HepG2 (cell line): Measurements from ENCODE around the gene ADCYAP1R1. TPM values are rescaled to one million over a fixed set of nuclear protein-coding genes. Genes with fewer than 3 reads are reported as not detected.

ENCODE experiments used
- ATAC-seq: fragments of 200-7000 bp; cut with Tn5 transposase; 3 replicates; pipeline ENCODE4 v1.9.1; 2020; ENCODE audit warnings: mild to moderate bottlenecking, moderate library complexity
- BruUV-seq: library from RNA; stranded (reverse); fragments of 400-500 nt; replicated peaks from 2 replicates; lab custom pipeline; 2021; lab: Mats Ljungman, UMichigan
- CTCF ChIA-PET: fragments of 300-600 bp; formaldehyde crosslinking; extraction: SDS; loops from one replicate; lab custom pipeline; 2021; ENCODE audit warnings: low total read pairs, inconsistent platforms, low intra/inter-chr PET ratio; lab: Yijun Ruan, JAX
- POLR2A ChIA-PET: fragments of 350-600 bp; sonication (Branson Sonifier 250); formaldehyde crosslinking; loops from one replicate; lab custom pipeline; 2020; ENCODE audit warnings: antibody characterized with exemption, inconsistent platforms; lab: Yijun Ruan, JAX
- DNase-seq: peaks from one replicate; pipeline ENCODE4 v3.0.0-alpha.2; 2015; ENCODE audit warnings: low spot score
- FAIRE-seq: peaks from 3 replicates; lab custom pipeline; 2011; peaks lifted over from hg19 to GRCh38; lab: Jason Lieb, UNC
- H2AFZ ChIP-seq: one replicate; pipeline ENCODE4 v1.6.1; 2011; ENCODE audit warnings: low read length, inconsistent platforms
- H3K27ac ChIP-seq: fragments of 300-600 bp; 3 replicates; pipeline ENCODE4 v1.8.0; 2011; ENCODE audit warnings: mixed run types, mild to moderate bottlenecking, mixed read lengths, low read length, inconsistent platforms; ENCODE audit not compliant: insufficient read depth; ENCODE audit errors: extremely low read length
- H3K27me3 ChIP-seq, 2 experiments: fragments of 200-600 bp in 1 of 2; 2 replicates in 1 of 2; 3 replicates in 1 of 2; pipeline versions ENCODE4 v1.6.0 to v1.8.0; 2011; ENCODE audit warnings: low read length in 2 of 2, mild to moderate bottlenecking in 2 of 2, moderate library complexity in 2 of 2, inconsistent platforms in 1 of 2; ENCODE audit not compliant: insufficient read depth in 2 of 2, control insufficient read depth in 1 of 2
- H3K36me3 ChIP-seq, 2 experiments: fragments of 200-600 bp in 1 of 2; replicated peaks in 1 of 2; 2 replicates in 1 of 2; 3 replicates in 1 of 2; pipeline versions ENCODE4 v1.5.1 to v1.8.0; 2011; ENCODE audit warnings: low read length in 2 of 2, inconsistent platforms in 1 of 2; ENCODE audit not compliant: insufficient read depth in 2 of 2, control insufficient read depth in 1 of 2
- H3K4me1 ChIP-seq: 2 replicates; pipeline ENCODE4 v1.5.1; 2012; ENCODE audit warnings: low read length, inconsistent platforms; ENCODE audit not compliant: insufficient read depth
- H3K4me2 ChIP-seq: 2 replicates; pipeline ENCODE4 v1.6.0; 2011; ENCODE audit warnings: low read depth, low read length, inconsistent platforms
- H3K4me3 ChIP-seq, 3 experiments: fragments of 200-600 bp in 1 of 3; sonication (generic), shearing (Covaris generic) in 1 of 3; replicated peaks in 1 of 3; 2 replicates each; pipeline ENCODE4 v1.5.1; 2011 to 2016; ENCODE audit warnings: low read length in 3 of 3, inconsistent platforms in 2 of 3, low read depth in 2 of 3, mild to moderate bottlenecking in 2 of 3, control low read depth in 1 of 3, mixed read lengths in 1 of 3; ENCODE audit not compliant: insufficient read depth in 1 of 3
- H3K79me2 ChIP-seq: one replicate; pipeline ENCODE4 v1.6.1; 2011; ENCODE audit warnings: low read length, inconsistent platforms; ENCODE audit not compliant: insufficient read depth
- H3K9ac ChIP-seq: 2 replicates; pipeline ENCODE4 v1.6.0; 2011; ENCODE audit warnings: mild to moderate bottlenecking, low read depth, low read length, inconsistent platforms; ENCODE audit not compliant: insufficient read depth
- H3K9me3 ChIP-seq: 2 replicates; pipeline ENCODE4 v1.5.1; 2012; ENCODE audit warnings: mild to moderate bottlenecking, low read length
- H4K20me1 ChIP-seq: 2 replicates; pipeline ENCODE4 v1.6.0; 2011; ENCODE audit warnings: inconsistent platforms, mild to moderate bottlenecking, low read length, moderate library complexity; ENCODE audit not compliant: insufficient read depth
- FOXP4 ChIP-seq: sonication (generic); formaldehyde crosslinking; IDR thresholded peaks from 2 replicates; pipeline ENCODE4 v1.4.0; 2020; ENCODE audit warnings: missing genetic modification reagents
- KAT2B ChIP-seq: fragments of 150-350 bp; IDR thresholded peaks from 2 replicates; pipeline ENCODE4 v1.6.1; 2014; ENCODE audit warnings: low read depth, low read length, borderline replicate concordance
- MTA3 ChIP-seq: sonication (generic); formaldehyde crosslinking; IDR thresholded peaks from 2 replicates; pipeline ENCODE4 v1.4.0; 2020; ENCODE audit warnings: missing genetic modification reagents
- NFIC ChIP-seq: IDR thresholded peaks from 2 replicates; pipeline ENCODE4 v1.6.1; 2012; ENCODE audit warnings: mild to moderate bottlenecking, low read length, inconsistent platforms
- SOX13 ChIP-seq, 3 experiments: fragments of 450-650 bp in 1 of 3; sonication (generic) in 1 of 3; formaldehyde crosslinking in 1 of 3; IDR thresholded peaks in 2 of 3; conservative IDR thresholded peaks in 1 of 3; 2 replicates each; pipeline versions ENCODE4 v1.5.0 to v1.6.1; 2016 to 2020; ENCODE audit warnings: antibody characterized with exemption in 1 of 3, mild to moderate bottlenecking in 1 of 3, missing compliant biosample characterization in 1 of 3, missing genetic modification reagents in 1 of 3, moderate library complexity in 1 of 3
- TBX2 ChIP-seq: sonication (generic); formaldehyde crosslinking; IDR thresholded peaks from 2 replicates; pipeline ENCODE4 v1.5.0; 2020; ENCODE audit warnings: missing genetic modification reagents, mild to moderate bottlenecking, borderline replicate concordance
- ZFY ChIP-seq: sonication (generic); formaldehyde crosslinking; IDR thresholded peaks from 2 replicates; pipeline ENCODE4 v1.4.0; 2020; ENCODE audit warnings: missing genetic modification reagents
- ZNF382 ChIP-seq: sonication (generic); formaldehyde crosslinking; IDR thresholded peaks from 2 replicates; pipeline ENCODE4 v1.5.0; 2020; ENCODE audit warnings: missing genetic modification reagents, mild to moderate bottlenecking, borderline replicate concordance
- ZNF75D ChIP-seq: sonication (generic); formaldehyde crosslinking; IDR thresholded peaks from 2 replicates; pipeline ENCODE4 v1.8.1; 2023; ENCODE audit warnings: missing genetic modification reagents, mild to moderate bottlenecking, borderline replicate concordance
- ZSCAN22 ChIP-seq: sonication (generic); formaldehyde crosslinking; IDR thresholded peaks from 2 replicates; pipeline ENCODE4 v1.4.0; 2020; ENCODE audit warnings: mild to moderate bottlenecking, missing genetic modification reagents
- WGBS: methylation state at CpG from one replicate; pipeline ENCODE4 v1.1.6; 2017; ENCODE audit warnings: low lambda C conversion rate; 5-methylcytosine and 5-hydroxymethylcytosine counted together
- in situ Hi-C: cut with HindIII; loops from 2 replicates; pipeline ENCODE4 v1.10.0; 2017; ENCODE audit warnings: low pct_unique_long_range_greater_than_20kb; ENCODE audit not compliant: extremely low pct_ligation_motif_present
- intact Hi-C: fragments of 100-400 bp; cut with micrococcal nuclease; formaldehyde crosslinking; loops from one replicate; pipeline ENCODE4 v1.10.0; 2022; ENCODE audit not compliant: unreplicated experiment
- polyA plus RNA-seq, 8 experiments: library from polyadenylated mRNA; depleted of rRNA in 3 of 8; stranded (reverse) in 7 of 8; unstranded in 1 of 8; fragments of >200 nt; fragmentation: Illumina TruSeq in 4 of 8; extraction: Trizol in 4 of 8; gene quantifications; 2 replicates each; pipeline versions ENCODE4 v1.2.1 to v1.2.3, GENCODE V29; 2011 to 2016; ENCODE audit warnings: low read depth in 4 of 8, missing spikeins in 1 of 8, mixed read lengths in 1 of 8; ENCODE audit not compliant: insufficient read depth in 1 of 8
- total RNA-seq, 5 experiments: library from RNA; depleted of rRNA; stranded (reverse); fragments of >200 nt; fragmentation: Illumina TruSeq; extraction: Trizol; gene quantifications; 2 replicates each; pipeline ENCODE4 v1.2.3, GENCODE V29; 2016; ENCODE audit warnings: low read depth in 1 of 5
- TF ChIP-seq, protein P1 (sequence below): fragments of 450-650 bp; IDR thresholded peaks from 2 replicates; pipeline ENCODE4 v1.6.1; 2017; ENCODE audit warnings: mild to moderate bottlenecking
- TF ChIP-seq, protein P2 (sequence below): sonication (generic); formaldehyde crosslinking; IDR thresholded peaks from 2 replicates; pipeline ENCODE4 v1.5.0; 2020; ENCODE audit warnings: mild to moderate bottlenecking, missing genetic modification reagents, borderline replicate concordance
- TF ChIP-seq, protein P3 (sequence below): sonication (generic); formaldehyde crosslinking; IDR thresholded peaks from 2 replicates; pipeline ENCODE4 v1.4.0; 2020; ENCODE audit warnings: missing genetic modification reagents

ADCYAP1R1 gene
- total and polyA plus RNA-seq, 2 of the 13 experiments (the other 11 are each of a cell fraction or from before 2014, with no cell fraction given) = not detected

DNA sequence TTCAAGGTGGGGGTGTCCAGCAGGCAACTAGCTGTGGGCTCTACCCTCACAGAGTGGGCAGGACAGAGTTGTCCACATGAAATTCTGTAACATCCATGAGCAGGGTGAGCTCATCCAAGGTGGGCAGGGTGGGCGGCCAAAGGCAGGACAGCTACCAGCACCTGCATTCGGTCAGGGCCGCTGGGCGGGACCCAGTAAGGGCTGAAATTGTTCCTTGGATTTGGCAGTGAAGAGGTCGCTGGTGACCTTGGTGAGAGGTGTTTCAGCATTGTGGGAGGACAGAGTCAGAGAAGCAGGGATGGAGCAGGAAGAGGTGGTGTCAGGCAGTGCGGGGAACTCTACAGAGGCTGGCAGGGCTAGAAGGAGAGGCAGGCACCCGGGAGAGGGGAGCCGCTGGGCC lies 23.9 kb downstream of the ADCYAP1R1 start:
- ChIA-PET POLR2A (no interaction called here), CTCF (no interaction called here)
- H2AFZ ChIP-seq = no peak overlapping the region
- H3K27ac ChIP-seq = no peak overlapping the region
- peaks cover 0 to 39% of the 10 kb centered on the region in 2 experiments; a peak in 3 of 5 replicates for H3K27me3 ChIP-seq
- H3K9ac ChIP-seq = no peak overlapping the region
- no peaks in the 10 kb centered on the region for H3K9me3 ChIP-seq
- in situ Hi-C loops (no loop called here), intact Hi-C loops (no loop called here)
- H3K36me3 ChIP-seq = no peaks in the 10 kb centered on the region
- BruUV-seq = no TSS peak
- no peak overlapping the region for H3K4me2 ChIP-seq
- H3K4me1 ChIP-seq = no peaks in the 10 kb centered on the region
- H4K20me1 ChIP-seq = no peaks in the 10 kb centered on the region
- no peak for TF ChIP-seq ZNF75D
- no peak for TF ChIP-seq NFIC
- no peak for TF ChIP-seq ZFY (CRISPR knock-in tag)
- no peak for TF ChIP-seq KAT2B
- no peak for TF ChIP-seq ZNF382 (CRISPR knock-in tag)
- TF ChIP-seq MTA3 (CRISPR knock-in tag) = no peak
- TF ChIP-seq, protein P1, sequence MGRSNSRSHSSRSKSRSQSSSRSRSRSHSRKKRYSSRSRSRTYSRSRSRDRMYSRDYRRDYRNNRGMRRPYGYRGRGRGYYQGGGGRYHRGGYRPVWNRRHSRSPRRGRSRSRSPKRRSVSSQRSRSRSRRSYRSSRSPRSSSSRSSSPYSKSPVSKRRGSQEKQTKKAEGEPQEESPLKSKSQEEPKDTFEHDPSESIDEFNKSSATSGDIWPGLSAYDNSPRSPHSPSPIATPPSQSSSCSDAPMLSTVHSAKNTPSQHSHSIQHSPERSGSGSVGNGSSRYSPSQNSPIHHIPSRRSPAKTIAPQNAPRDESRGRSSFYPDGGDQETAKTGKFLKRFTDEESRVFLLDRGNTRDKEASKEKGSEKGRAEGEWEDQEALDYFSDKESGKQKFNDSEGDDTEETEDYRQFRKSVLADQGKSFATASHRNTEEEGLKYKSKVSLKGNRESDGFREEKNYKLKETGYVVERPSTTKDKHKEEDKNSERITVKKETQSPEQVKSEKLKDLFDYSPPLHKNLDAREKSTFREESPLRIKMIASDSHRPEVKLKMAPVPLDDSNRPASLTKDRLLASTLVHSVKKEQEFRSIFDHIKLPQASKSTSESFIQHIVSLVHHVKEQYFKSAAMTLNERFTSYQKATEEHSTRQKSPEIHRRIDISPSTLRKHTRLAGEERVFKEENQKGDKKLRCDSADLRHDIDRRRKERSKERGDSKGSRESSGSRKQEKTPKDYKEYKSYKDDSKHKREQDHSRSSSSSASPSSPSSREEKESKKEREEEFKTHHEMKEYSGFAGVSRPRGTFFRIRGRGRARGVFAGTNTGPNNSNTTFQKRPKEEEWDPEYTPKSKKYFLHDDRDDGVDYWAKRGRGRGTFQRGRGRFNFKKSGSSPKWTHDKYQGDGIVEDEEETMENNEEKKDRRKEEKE = no peak
- TF ChIP-seq ZSCAN22 (CRISPR knock-in tag) = no peak
- TF ChIP-seq TBX2 (CRISPR knock-in tag) = no peak
- TF ChIP-seq, protein P2, sequence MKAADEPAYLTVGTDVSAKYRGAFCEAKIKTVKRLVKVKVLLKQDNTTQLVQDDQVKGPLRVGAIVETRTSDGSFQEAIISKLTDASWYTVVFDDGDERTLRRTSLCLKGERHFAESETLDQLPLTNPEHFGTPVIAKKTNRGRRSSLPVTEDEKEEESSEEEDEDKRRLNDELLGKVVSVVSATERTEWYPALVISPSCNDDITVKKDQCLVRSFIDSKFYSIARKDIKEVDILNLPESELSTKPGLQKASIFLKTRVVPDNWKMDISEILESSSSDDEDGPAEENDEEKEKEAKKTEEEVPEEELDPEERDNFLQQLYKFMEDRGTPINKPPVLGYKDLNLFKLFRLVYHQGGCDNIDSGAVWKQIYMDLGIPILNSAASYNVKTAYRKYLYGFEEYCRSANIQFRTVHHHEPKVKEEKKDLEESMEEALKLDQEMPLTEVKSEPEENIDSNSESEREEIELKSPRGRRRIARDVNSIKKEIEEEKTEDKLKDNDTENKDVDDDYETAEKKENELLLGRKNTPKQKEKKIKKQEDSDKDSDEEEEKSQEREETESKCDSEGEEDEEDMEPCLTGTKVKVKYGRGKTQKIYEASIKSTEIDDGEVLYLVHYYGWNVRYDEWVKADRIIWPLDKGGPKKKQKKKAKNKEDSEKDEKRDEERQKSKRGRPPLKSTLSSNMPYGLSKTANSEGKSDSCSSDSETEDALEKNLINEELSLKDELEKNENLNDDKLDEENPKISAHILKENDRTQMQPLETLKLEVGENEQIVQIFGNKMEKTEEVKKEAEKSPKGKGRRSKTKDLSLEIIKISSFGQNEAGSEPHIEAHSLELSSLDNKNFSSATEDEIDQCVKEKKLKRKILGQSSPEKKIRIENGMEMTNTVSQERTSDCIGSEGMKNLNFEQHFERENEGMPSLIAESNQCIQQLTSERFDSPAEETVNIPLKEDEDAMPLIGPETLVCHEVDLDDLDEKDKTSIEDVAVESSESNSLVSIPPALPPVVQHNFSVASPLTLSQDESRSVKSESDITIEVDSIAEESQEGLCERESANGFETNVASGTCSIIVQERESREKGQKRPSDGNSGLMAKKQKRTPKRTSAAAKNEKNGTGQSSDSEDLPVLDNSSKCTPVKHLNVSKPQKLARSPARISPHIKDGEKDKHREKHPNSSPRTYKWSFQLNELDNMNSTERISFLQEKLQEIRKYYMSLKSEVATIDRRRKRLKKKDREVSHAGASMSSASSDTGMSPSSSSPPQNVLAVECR (CRISPR knock-in tag) = no peak
- TF ChIP-seq FOXP4 (CRISPR knock-in tag) = no peak
- no peak for TF ChIP-seq SOX13 (IDR thresholded peaks at IDR 0.05)
- no peak for TF ChIP-seq SOX13 (CRISPR knock-in tag; conservative IDR thresholded peaks at IDR 0.05 in 1 of 2, IDR thresholded peaks at IDR 0.05 in 1 of 2)
- TF ChIP-seq, protein P3, sequence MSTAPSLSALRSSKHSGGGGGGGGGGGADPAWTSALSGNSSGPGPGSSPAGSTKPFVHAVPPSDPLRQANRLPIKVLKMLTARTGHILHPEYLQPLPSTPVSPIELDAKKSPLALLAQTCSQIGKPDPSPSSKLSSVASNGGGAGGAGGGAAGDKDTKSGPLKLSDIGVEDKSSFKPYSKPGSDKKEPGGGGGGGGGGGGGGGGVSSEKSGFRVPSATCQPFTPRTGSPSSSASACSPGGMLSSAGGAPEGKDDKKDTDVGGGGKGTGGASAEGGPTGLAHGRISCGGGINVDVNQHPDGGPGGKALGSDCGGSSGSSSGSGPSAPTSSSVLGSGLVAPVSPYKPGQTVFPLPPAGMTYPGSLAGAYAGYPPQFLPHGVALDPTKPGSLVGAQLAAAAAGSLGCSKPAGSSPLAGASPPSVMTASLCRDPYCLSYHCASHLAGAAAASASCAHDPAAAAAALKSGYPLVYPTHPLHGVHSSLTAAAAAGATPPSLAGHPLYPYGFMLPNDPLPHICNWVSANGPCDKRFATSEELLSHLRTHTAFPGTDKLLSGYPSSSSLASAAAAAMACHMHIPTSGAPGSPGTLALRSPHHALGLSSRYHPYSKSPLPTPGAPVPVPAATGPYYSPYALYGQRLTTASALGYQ (CRISPR knock-in tag) = no peak
- H3K79me2 ChIP-seq = no peaks in the 10 kb centered on the region
- no peak overlapping the region for H3K4me3 ChIP-seq
- no peak for ATAC-seq
- DNase-seq = no peak
- no peak for FAIRE-seq
- 2% methylated on average over 7 of the region's 8 CpGs for WGBS
